Hematopoietic multipotent progenitor cell treated with erythropoietin and hydrocortisone succinate and interleukin-3 and kit ligand, for 6 days (in vitro differentiated cells): ENCODE data around the gene RIPPLY2.
"Not testable (repeated sequence)": the region's sequence is repeated elsewhere in the genome, so short reads cannot be mapped to it uniquely, and the experiment has no call there.

Experiments used
- DNase-seq: peaks from one replicate; pipeline ENCODE4 v3.0.0-alpha.2; 2015

The RIPPLY2 gene

GRCh38 chr6:83860782-83861495 is 7.8 kb downstream of the RIPPLY2 start:
- DNase-seq, result no peak

DNA sequence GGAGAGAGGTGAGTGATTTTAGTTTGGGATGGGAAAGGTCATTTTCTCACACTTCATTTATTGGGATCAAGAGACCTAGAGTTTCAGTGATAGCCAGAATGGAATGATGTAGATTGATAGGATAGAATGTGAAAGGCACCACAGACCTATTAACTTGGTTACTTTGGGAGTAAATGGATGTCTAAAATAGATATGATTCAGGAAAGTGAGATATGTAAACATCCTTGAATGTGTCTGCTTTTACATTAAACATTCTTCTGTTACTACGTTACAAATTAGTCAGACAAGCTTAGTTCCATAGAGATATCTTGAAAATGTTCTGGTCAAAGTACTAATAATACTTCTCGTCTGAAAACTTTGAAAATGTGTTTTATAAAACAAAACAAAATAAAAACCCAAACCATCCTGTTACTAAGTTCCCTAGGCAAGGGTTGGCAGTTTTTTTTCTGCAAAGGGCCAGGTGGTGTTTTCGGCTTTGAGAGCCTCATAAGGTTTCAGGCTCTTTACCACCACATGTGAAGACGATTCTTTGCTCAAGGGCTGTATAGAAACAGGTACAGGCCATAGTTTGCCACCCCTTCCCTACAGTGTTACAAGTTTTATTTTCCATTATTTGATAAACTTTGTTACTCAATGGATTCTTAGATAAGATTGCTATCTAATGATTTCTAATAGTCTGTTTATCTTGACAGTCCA is 9.8 kb downstream of the RIPPLY2 start:
- DNase-seq, result no peak

GRCh38 chr6:83867043-83867442 is 13.9 kb downstream of the RIPPLY2 start:
- no peak for DNase-seq

GRCh38 chr6:83867527-83868161 is 14.5 kb downstream of the RIPPLY2 start:
- DNase-seq, result peak; percentile 60

- DNase-seq, result no peak
Measured at GRCh38 chr6:83868639-83869038, 15.5 kb downstream of the RIPPLY2 start.

DNA sequence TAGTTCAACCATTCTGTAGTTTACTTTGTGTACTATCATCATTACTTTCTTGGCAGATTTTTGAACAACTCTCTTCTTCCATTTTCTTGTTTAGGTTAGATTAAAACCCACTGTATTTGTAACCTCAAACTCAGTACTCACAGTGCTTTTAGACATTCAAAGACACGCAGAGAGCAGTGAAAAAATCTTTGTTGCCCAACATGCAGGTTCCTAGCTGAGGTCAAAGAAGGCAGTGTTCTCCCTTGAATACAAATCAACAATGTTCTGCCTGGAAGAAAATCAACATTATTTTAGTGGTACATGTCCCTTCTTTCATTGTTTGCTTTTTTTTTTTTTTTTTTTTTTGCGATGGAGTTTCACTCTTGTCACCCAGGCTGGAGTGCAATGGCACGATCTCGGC is 17.5 kb downstream of the RIPPLY2 start:
- DNase-seq, result no peak

- DNase-seq, result peak; percentile 45
Measured at GRCh38 chr6:83872386-83873118, 19.4 kb downstream of the RIPPLY2 start.

GRCh38 chr6:83873869-83874268 is 20.7 kb downstream of the RIPPLY2 start:
- DNase-seq, result peak; percentile 59

GRCh38 chr6:83875843-83876242 is 22.7 kb downstream of the RIPPLY2 start:
- DNase-seq, result no peak

- DNase-seq, result no peak
Measured at GRCh38 chr6:83878902-83879644, 25.9 kb downstream of the RIPPLY2 start.

DNA sequence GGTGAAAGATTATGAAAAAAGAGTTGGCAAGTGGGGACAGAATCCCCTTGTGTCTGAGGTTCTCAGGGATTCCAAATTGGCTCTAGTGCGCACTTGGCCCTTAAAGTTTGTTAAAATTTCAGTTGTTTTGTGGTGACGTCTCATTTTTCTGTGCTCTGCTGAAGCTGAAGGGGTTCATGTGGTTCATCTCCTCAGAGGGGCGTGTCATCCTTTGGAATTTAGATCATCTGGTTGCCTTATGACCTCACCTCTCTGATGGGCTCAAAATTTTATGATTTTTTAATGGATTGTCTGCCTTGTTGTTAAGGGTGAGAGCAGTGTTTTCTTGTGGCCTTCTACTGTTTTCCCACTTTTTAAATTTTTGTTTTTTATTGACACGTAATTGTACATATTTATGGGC is 26.6 kb downstream of the RIPPLY2 start:
- no peak for DNase-seq

DNA sequence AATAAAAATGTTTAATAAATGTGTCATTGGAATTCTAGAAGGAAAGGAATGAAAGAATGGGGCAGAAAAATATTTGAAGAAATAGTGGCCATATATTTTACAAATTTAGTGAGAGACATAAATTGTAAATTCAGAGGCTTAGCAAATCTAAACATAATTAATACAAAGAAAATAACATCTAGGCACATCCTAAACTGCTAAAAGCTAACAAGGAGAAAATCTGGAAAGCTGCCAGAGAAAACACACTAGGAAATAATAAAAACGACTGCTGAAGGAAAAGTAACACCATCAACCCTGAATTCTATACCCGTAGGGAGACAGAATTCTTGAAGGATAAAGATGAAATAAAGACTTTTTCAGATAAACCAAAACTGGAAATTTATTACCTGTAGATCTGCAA is 30.1 kb downstream of the RIPPLY2 start:
- DNase-seq, result no peak

DNA sequence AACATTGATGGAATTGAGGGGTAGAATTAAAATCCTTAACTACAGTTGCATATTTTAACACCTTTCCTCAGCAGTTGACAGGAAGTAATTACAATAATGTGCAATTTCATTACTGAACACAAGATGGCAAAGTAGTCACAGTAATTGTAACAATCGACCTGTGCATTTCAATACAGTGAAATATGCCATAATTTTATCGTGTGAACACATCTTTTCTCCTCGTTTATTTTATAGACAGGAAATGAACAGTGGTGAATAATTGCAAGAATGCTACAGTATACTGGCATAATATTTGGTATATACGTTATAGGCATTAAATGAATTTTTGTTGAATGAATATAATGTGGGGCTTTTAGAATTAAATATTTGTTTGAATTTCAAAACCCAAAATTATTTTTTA is 31.4 kb downstream of the RIPPLY2 start:
- DNase-seq, result peak; percentile 91

DNA sequence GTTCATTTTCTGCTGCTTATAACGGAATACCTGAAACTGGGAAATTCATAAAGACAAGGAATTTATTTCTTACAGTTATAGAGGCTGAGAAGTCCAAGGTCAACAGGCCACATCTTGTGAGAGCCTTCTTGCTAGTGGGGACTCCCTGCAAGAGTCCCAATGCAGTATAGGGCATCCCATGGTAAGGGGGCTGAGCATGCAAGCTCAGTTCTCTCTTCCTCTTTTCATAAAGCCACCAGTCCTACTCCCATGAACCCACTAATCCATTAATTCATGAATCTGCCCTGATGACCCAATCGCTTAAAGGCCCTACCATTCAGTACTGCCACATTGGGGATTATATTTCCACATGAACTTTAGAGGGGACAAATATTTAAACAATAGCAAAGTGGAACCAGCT is 32.8 kb downstream of the RIPPLY2 start:
- no peak for DNase-seq

DNA sequence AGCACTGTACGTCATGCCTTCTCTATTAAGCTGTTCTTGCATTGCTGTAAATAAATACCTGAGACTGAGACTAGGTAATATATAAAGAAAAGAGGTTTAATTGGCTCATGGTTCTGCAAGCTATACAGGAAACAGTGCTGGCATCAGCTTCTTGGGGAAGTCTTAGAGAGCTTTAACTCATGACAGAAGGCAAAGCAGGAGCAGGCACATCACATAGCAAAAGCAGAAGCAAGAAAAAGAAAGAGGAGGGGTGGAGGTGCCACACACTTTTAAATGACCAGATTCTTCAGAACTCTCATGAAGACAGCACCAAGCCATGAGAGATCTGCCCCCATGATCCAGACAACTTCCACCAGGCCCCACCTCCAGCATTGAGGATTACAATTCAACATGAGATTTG is 36.5 kb downstream of the RIPPLY2 start:
- no peak for DNase-seq

DNA sequence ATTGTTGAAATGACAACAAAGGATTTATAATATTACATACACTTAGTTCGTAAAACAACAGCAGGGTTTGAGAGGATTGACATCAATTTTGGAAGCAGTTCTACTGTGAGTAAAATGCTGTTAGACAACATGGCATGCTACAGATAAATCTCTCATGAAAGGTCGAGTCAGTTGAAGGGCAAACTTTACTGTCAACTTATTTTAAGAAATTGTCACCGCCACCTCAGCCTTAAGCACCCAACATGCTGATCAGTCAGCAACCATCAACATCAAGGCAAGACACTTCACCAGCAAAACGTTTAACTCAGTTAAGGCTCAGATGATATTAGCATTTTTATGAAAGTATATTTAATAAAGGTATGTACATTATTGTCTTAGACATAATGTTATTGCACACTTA is 37.4 kb downstream of the RIPPLY2 start:
- DNase-seq, result no peak

DNA sequence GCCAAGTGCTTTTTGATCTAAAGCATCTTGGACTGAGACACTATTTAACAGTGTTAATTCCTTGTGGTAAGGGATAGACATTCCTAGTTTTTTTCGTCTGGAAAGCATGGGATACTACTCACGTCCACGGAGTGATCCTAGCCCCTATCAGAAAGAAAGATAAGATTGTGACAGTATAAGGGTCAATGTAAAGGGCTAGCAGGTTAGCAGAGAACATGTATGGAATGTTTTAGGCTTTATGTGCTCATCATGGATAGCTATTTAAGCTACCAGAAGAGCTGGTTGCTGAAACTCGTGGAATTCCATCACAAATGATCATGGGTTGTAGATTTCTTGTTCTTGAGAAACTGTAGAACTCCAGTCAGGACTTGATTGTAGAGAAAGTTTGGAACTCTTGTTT is 38.4 kb downstream of the RIPPLY2 start:
- DNase-seq, result no peak

- DNase-seq, result no peak
Measured at GRCh38 chr6:83893024-83893423, 39.9 kb downstream of the RIPPLY2 start.

GRCh38 chr6:83897094-83897493 is 43.9 kb downstream of the RIPPLY2 start:
- not testable (repeated sequence) for DNase-seq

- no peak for DNase-seq
Measured at GRCh38 chr6:83901624-83902023, 48.5 kb downstream of the RIPPLY2 start.

- DNase-seq, result no peak
Measured at GRCh38 chr6:83904395-83904794, 51.2 kb downstream of the RIPPLY2 start.

DNA sequence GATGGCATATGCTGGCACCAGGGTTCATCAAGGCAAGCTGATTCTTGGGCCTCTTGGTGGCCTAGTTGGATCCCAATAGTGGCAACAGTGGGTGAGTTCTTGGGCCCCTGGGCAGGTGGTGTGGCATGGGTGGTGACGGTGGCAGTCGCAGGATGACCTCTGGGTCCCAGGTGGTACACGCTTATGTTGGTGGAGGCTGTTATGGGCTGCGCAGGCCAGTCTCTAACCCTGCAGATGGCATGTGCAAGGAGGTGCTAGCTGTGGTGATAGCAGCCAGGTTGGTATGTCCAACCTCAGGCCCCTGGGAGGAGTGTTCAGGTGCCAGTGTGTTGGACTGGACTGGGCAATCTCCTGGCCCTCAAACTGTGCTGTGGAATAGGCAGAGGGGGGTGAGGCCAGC is 52.5 kb downstream of the RIPPLY2 start:
- no peak for DNase-seq
